HG03066 (cell line): ENCODE data around the gene COL26A1.

Experiments used
- ATAC-seq: cut with Tn5 transposase; IDR thresholded peaks from one replicate; pipeline ENCODE4 v1.9.1; 2021; ENCODE audit warnings: low read depth; ENCODE audit not compliant: unreplicated experiment

COL26A1 gene

GRCh38 chr7:101562531-101563197 is 200.0 kb downstream of the COL26A1 start:
- no peak for ATAC-seq

GRCh38 chr7:101563198-101563901 is 200.7 kb downstream of the COL26A1 start:
- ATAC-seq: no peak

GRCh38 chr7:101563943-101564777 is 201.5 kb downstream of the COL26A1 start:
- no peak for ATAC-seq

GRCh38 chr7:101564778-101565211 is 202.1 kb downstream of the COL26A1 start:
- ATAC-seq: no peak

- no peak for ATAC-seq
Observed at GRCh38 chr7:101565601-101566209, 203.0 kb downstream of the COL26A1 start.

GRCh38 chr7:101567230-101567629 is 204.6 kb downstream of the COL26A1 start:
- no peak for ATAC-seq

- ATAC-seq: no peak
Observed at GRCh38 chr7:101572156-101572555, 209.5 kb downstream of the COL26A1 start.

GRCh38 chr7:101575168-101575567 is 212.5 kb downstream of the COL26A1 start:
- ATAC-seq: no peak

- no peak for ATAC-seq
Observed at GRCh38 chr7:101575721-101576120, 213.0 kb downstream of the COL26A1 start.

GRCh38 chr7:101576998-101577397 is 214.3 kb downstream of the COL26A1 start:
- ATAC-seq: no peak

- no peak for ATAC-seq
Observed at GRCh38 chr7:101578552-101578951, 215.9 kb downstream of the COL26A1 start.

- ATAC-seq: no peak
Observed at GRCh38 chr7:101580596-101580995, 217.9 kb downstream of the COL26A1 start.

GRCh38 chr7:101581891-101582290 is 219.2 kb downstream of the COL26A1 start:
- no peak for ATAC-seq

- ATAC-seq: no peak
Observed at GRCh38 chr7:101582971-101583370, 220.3 kb downstream of the COL26A1 start.

- no peak for ATAC-seq
Observed at GRCh38 chr7:101586078-101586905, 223.6 kb downstream of the COL26A1 start.

- ATAC-seq: no peak
Observed at GRCh38 chr7:101586906-101587677, 224.4 kb downstream of the COL26A1 start.

- ATAC-seq: no peak
Observed at GRCh38 chr7:101588131-101588935, 225.7 kb downstream of the COL26A1 start.

- ATAC-seq: no peak
Observed at GRCh38 chr7:101589052-101589451, 226.4 kb downstream of the COL26A1 start.
